ENCODE measurements around the gene CCNH. TPM values are rescaled to one million over a fixed set of nuclear protein-coding genes. Genes with fewer than 3 reads are reported as not detected.

Gene CCNH
- polyA plus RNA-seq, 2 of the 4 experiments (the other 2 are of a cell fraction), result 74.1 to 85.1 TPM

GRCh38 chr5:87408204-87408603 lies 4.5 kb downstream of the CCNH start:
- FAIRE-seq (no peak), ATAC-seq (no peak), DNase-seq (ENCODE audit: low read depth in 1 of 2, low spot score in 1 of 2) (no peak)
- H3K4me3 ChIP-seq, result no peak overlapping the region
- peaks cover 11% of the 10 kb centered on the region for H3K4me1 ChIP-seq
- ChIA-PET CTCF (interaction anchor here (0.9 kb wide), 1 partner anchor 8 kb away, joined by 3 read pairs; no protein-coding TSS in a partner anchor), POLR2A (no interaction called here)
- H3K9me3 ChIP-seq, result no peaks in the 10 kb centered on the region
- no peak overlapping the region for H3K27ac ChIP-seq
- H3K4me2 ChIP-seq, result no peak overlapping the region
- TF ChIP-seq, protein P1, sequence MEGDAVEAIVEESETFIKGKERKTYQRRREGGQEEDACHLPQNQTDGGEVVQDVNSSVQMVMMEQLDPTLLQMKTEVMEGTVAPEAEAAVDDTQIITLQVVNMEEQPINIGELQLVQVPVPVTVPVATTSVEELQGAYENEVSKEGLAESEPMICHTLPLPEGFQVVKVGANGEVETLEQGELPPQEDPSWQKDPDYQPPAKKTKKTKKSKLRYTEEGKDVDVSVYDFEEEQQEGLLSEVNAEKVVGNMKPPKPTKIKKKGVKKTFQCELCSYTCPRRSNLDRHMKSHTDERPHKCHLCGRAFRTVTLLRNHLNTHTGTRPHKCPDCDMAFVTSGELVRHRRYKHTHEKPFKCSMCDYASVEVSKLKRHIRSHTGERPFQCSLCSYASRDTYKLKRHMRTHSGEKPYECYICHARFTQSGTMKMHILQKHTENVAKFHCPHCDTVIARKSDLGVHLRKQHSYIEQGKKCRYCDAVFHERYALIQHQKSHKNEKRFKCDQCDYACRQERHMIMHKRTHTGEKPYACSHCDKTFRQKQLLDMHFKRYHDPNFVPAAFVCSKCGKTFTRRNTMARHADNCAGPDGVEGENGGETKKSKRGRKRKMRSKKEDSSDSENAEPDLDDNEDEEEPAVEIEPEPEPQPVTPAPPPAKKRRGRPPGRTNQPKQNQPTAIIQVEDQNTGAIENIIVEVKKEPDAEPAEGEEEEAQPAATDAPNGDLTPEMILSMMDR (IDR thresholded peaks at IDR 0.05), result no peak
- TF ChIP-seq NFE2L2 (conservative IDR thresholded peaks at IDR 0.05; ENCODE audit: low read length), result no peak
- WGBS (ENCODE audit: missing lambda C conversion rate), result 94% methylated on average over 2 of the region's 2 CpGs

DNA sequence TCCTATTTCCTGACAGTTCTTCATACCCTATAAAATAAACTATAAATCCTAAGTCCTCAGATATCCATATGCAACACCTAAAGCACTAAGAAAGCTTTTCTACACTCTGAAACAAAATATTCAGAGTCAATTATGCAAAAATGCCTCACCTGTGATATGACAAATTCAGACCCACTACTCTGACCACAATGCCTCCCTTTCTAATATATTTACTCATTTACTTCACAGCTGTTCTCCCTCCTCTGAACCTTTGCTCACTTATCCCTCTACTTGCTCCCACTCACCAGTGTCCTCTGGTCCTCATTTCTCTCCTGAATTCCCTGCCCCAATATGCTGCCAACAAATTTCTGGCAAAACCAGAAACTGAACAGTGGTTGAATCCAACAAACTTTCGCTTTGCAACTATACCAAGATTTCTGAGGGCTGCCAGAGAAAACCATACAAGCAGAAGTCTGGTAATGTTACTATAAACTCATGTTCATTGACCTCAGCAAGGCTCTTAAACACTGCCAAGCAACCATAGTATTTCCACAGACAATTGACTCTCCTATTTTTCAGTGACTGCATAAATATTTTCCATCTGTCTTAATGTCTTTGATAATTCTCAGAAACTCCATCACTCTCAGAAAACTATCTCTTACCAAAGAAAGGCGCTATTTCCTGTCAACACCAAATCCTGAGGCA lies 7.1 kb downstream of the CCNH start:
- H3K27ac ChIP-seq, result no peak overlapping the region
- ChIA-PET CTCF (no interaction called here), POLR2A (no interaction called here)
- H3K4me1 ChIP-seq, result peaks cover 3% of the 10 kb centered on the region
- H3K9me3 ChIP-seq, result no peaks in the 10 kb centered on the region
- WGBS (ENCODE audit: missing lambda C conversion rate), result 97% methylated on average over 2 of the region's 2 CpGs
- no peak for TF ChIP-seq NFE2L2 (conservative IDR thresholded peaks at IDR 0.05; ENCODE audit: low read length)
- no peak for ATAC-seq
- no peak for DNase-seq (ENCODE audit: low read depth in 1 of 2, low spot score in 1 of 2)
- H3K4me2 ChIP-seq, result no peak overlapping the region
- FAIRE-seq, result no peak
- no peak overlapping the region for H3K4me3 ChIP-seq

GRCh38 chr5:87404359-87404758 lies 8.4 kb downstream of the CCNH start:
- Histone ChIP-seq H3K9me3 (no peaks in the 10 kb centered on the region), H3K4me1 (0 out of 3 replicates have a peak, but pooled peaks cover 4% of the 10 kb centered on the region), H3K27ac (no peak overlapping the region), H3K4me2 (no peak overlapping the region), H3K4me3 (no peak overlapping the region)
- POLR2A ChIA-PET, result no interaction called here
- no peak for DNase-seq (ENCODE audit: low read depth in 1 of 2, low spot score in 1 of 2)
- ATAC-seq, result no peak
- FAIRE-seq, result no peak
- WGBS (ENCODE audit: missing lambda C conversion rate), result 95% methylated on average over 2 of the region's 2 CpGs
- TF ChIP-seq FOSB (CRISPR knock-in tag; IDR thresholded peaks at IDR 0.05), result no peak
- TF ChIP-seq, protein P2, sequence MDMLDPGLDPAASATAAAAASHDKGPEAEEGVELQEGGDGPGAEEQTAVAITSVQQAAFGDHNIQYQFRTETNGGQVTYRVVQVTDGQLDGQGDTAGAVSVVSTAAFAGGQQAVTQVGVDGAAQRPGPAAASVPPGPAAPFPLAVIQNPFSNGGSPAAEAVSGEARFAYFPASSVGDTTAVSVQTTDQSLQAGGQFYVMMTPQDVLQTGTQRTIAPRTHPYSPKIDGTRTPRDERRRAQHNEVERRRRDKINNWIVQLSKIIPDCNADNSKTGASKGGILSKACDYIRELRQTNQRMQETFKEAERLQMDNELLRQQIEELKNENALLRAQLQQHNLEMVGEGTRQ (IDR thresholded peaks at IDR 0.05), result no peak
- TF ChIP-seq CBX8 (IDR thresholded peaks at IDR 0.05), result no peak
- no peak for TF ChIP-seq NPAS2 (CRISPR knock-in tag; IDR thresholded peaks at IDR 0.05; ENCODE audit: borderline replicate concordance)
- no peak for TF ChIP-seq HOXA7 (CRISPR knock-in tag; IDR thresholded peaks at IDR 0.05)
- TF ChIP-seq, protein P1 (IDR thresholded peaks at IDR 0.05), result no peak
- no peak for TF ChIP-seq PHF8 (IDR thresholded peaks at IDR 0.05; ENCODE audit: borderline replicate concordance, low read depth)
- TF ChIP-seq RNF2 (IDR thresholded peaks at IDR 0.05; ENCODE audit: borderline replicate concordance, low read depth), result no peak
- TF ChIP-seq SMC3 (IDR thresholded peaks at IDR 0.05), result no peak
- TF ChIP-seq HOXB13 (CRISPR knock-in tag; IDR thresholded peaks at IDR 0.05; ENCODE audit: low read depth), result no peak
- TF ChIP-seq POLR2A (IDR thresholded peaks at IDR 0.05; ENCODE audit: low read length), result no peak
- TF ChIP-seq HOXB5 (CRISPR knock-in tag; IDR thresholded peaks at IDR 0.05), result no peak
- TF ChIP-seq, protein P3, sequence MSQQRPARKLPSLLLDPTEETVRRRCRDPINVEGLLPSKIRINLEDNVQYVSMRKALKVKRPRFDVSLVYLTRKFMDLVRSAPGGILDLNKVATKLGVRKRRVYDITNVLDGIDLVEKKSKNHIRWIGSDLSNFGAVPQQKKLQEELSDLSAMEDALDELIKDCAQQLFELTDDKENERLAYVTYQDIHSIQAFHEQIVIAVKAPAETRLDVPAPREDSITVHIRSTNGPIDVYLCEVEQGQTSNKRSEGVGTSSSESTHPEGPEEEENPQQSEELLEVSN (IDR thresholded peaks at IDR 0.05; ENCODE audit: borderline replicate concordance, low read depth), result no peak
- CTCF ChIA-PET, result interaction anchor here (1.7 kb wide), 1 partner anchor 334 kb away, joined by 5 read pairs; no protein-coding TSS in a partner anchor
